ENCODE measurements around the gene MEGF11. TPM values are rescaled to one million over a fixed set of nuclear protein-coding genes. Genes with fewer than 3 reads are reported as not detected.
A peak's percentile ranks its signal among the peaks of the same experiment; 100 is the strongest.
"Not testable (repeated sequence)": the region's sequence is repeated elsewhere in the genome, so short reads cannot be mapped to it uniquely, and the experiment has no call there.

The MEGF11 gene
- total RNA-seq, 1 experiment from 2014 or later: 1.2 TPM

DNA sequence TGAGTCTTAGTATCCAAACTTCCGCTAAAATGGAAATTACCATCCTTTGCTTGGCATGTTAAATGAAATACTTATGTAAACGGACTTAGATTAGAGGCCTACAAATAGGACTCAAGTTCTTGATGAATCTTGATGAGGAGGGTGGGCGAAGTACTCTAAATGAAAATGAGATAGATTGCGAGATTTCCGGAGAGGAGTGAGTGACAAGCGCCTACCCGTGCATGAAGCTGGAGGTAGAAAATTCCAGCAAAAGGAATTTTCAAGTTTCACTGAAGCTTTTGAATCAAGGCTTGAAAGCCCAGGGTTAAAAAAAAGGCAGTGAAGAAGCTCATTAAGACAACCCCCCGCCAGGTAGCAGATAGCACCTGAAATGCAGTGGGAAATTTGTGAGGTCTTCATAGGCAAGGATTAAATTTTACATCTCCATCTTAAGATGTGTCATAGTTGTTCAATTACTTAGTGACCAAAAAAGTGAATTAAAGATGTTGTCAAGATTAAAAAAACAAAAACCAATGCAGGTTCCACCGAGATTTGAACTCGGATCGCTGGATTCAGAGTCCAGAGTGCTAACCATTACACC, 384.9 kb downstream of the MEGF11 start:
- no peak for DNase-seq
- H2BK15ac ChIP-seq (ENCODE audit: low read depth, low read length): no peak overlapping the region
- no peak overlapping the region for H3K23ac ChIP-seq (ENCODE audit: insufficient read length, low read depth, low read length)
- no CpG with 5 or more reads among the region's 11 CpGs for WGBS (ENCODE audit: extremely low coverage, insufficient read length, low lambda C conversion rate)
- H3K4me1 Mint-ChIP-seq: peaks cover 13 to 15% of the 10 kb centered on the region in 2 experiments
- H3K79me1 ChIP-seq (ENCODE audit: insufficient read depth, low read depth, low read length, poor library complexity, severe bottlenecking): no peaks in the 10 kb centered on the region
- peak overlapping the region; percentile 100 for H3K4me3 Mint-ChIP-seq
- no peaks in the 10 kb centered on the region for H3K9me3 ChIP-seq (ENCODE audit: control insufficient read depth, low read depth, low read length)
- no peak overlapping the region for H2AK5ac ChIP-seq (ENCODE audit: insufficient read length, low read length)
- H3K4me2 ChIP-seq (ENCODE audit: insufficient read depth, insufficient read length, low read length): peak overlapping the region; percentile 9
- H4K20me1 ChIP-seq (ENCODE audit: control insufficient read depth, insufficient read depth, insufficient read length): no peaks in the 10 kb centered on the region
- H3K23me2 ChIP-seq (ENCODE audit: insufficient read length, low read depth, low read length, poor library complexity, severe bottlenecking): peaks cover 4% of the 10 kb centered on the region
- no peaks in the 10 kb centered on the region for H3K4me1 ChIP-seq (ENCODE audit: insufficient read depth, low read length)
- peak overlapping the region; percentile 1 to 99 (median 99); a peak in 4 of 7 replicates for H3K27ac Mint-ChIP-seq
- no peak overlapping the region for H4K5ac ChIP-seq (ENCODE audit: insufficient read length, low read depth, low read length)
- H2AFZ ChIP-seq (ENCODE audit: low read length): no peak overlapping the region
- TF ChIP-seq, protein P1, sequence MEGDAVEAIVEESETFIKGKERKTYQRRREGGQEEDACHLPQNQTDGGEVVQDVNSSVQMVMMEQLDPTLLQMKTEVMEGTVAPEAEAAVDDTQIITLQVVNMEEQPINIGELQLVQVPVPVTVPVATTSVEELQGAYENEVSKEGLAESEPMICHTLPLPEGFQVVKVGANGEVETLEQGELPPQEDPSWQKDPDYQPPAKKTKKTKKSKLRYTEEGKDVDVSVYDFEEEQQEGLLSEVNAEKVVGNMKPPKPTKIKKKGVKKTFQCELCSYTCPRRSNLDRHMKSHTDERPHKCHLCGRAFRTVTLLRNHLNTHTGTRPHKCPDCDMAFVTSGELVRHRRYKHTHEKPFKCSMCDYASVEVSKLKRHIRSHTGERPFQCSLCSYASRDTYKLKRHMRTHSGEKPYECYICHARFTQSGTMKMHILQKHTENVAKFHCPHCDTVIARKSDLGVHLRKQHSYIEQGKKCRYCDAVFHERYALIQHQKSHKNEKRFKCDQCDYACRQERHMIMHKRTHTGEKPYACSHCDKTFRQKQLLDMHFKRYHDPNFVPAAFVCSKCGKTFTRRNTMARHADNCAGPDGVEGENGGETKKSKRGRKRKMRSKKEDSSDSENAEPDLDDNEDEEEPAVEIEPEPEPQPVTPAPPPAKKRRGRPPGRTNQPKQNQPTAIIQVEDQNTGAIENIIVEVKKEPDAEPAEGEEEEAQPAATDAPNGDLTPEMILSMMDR (conservative IDR thresholded peaks at IDR 0.05): no peak
- H2BK5ac ChIP-seq (ENCODE audit: insufficient read length, low read length): no peak overlapping the region
- no peak overlapping the region for H3T11ph ChIP-seq (ENCODE audit: low read length)
- H3K27me3 Mint-ChIP-seq (ENCODE audit: low read depth): peaks cover 5% of the 10 kb centered on the region; the same call in 1 of the 2 replicates
- H2BK120ac ChIP-seq (ENCODE audit: low read depth, low read length, poor library complexity, severe bottlenecking): no peak overlapping the region
- no peak overlapping the region for H3K27ac ChIP-seq (ENCODE audit: insufficient read length, low read depth, low read length)
- H3K36me3 Mint-ChIP-seq (ENCODE audit: insufficient read depth in 1 of 3, low read depth in 3 of 3): no peaks in the 10 kb centered on the region; a peak in 1 of 7 replicates
- H2BK20ac ChIP-seq (ENCODE audit: low read depth, low read length, poor library complexity, severe bottlenecking): no peak overlapping the region
- no peak overlapping the region for H2BK12ac ChIP-seq (ENCODE audit: insufficient read length, low read depth, low read length)
- H3K9ac ChIP-seq (ENCODE audit: extremely low read depth, insufficient read length, low read length): no peak overlapping the region
- no peak overlapping the region for H4K8ac ChIP-seq (replicated peaks; ENCODE audit: insufficient read length, low read depth, low read length)
- no peak overlapping the region for H3K56ac ChIP-seq (ENCODE audit: insufficient read length, low read depth, low read length)
- H3K14ac ChIP-seq (ENCODE audit: insufficient read depth, low read length): no peak overlapping the region
- H3K79me2 ChIP-seq (ENCODE audit: insufficient read depth, low read length): peaks cover 16% of the 10 kb centered on the region; the same call in 1 of the 2 replicates
- H4K91ac ChIP-seq (ENCODE audit: insufficient read length, low read depth, low read length): no peak overlapping the region
- no peak overlapping the region for H3K18ac ChIP-seq (ENCODE audit: insufficient read length, low read depth, low read length)
- H3K27me3 ChIP-seq (ENCODE audit: insufficient read depth, low read length): no peaks in the 10 kb centered on the region
- no peak overlapping the region for H3K4ac ChIP-seq (ENCODE audit: low read depth, low read length)
- peaks cover 3 to 5% of the 10 kb centered on the region in 2 experiments; a peak in 3 of 5 replicates for H3K9me3 Mint-ChIP-seq

- H3K23me2 ChIP-seq (ENCODE audit: insufficient read length, low read depth, low read length, poor library complexity, severe bottlenecking); H3K56ac ChIP-seq (ENCODE audit: insufficient read length, low read depth, low read length); H2BK15ac ChIP-seq (ENCODE audit: low read depth, low read length); H4K91ac ChIP-seq (ENCODE audit: insufficient read length, low read depth, low read length); H3K27me3 ChIP-seq (ENCODE audit: insufficient read depth, low read length); H2BK12ac ChIP-seq (ENCODE audit: insufficient read length, low read depth, low read length); H4K8ac ChIP-seq (replicated peaks; ENCODE audit: insufficient read length, low read depth, low read length); H3K27me3 Mint-ChIP-seq (ENCODE audit: low read depth); H3K9ac ChIP-seq (ENCODE audit: extremely low read depth, insufficient read length, low read length); H3K23ac ChIP-seq (ENCODE audit: insufficient read length, low read depth, low read length); H3K27ac Mint-ChIP-seq; H3K27ac ChIP-seq (ENCODE audit: insufficient read length, low read depth, low read length); H3K79me1 ChIP-seq (ENCODE audit: insufficient read depth, low read depth, low read length, poor library complexity, severe bottlenecking); H3K4me1 ChIP-seq (ENCODE audit: insufficient read depth, low read length); H2BK20ac ChIP-seq (ENCODE audit: low read depth, low read length, poor library complexity, severe bottlenecking); H2AK5ac ChIP-seq (ENCODE audit: insufficient read length, low read length); H2BK5ac ChIP-seq (ENCODE audit: insufficient read length, low read length); H4K20me1 ChIP-seq (ENCODE audit: control insufficient read depth, insufficient read depth, insufficient read length); H3K36me3 Mint-ChIP-seq (ENCODE audit: insufficient read depth in 1 of 3, low read depth in 3 of 3); H3K14ac ChIP-seq (ENCODE audit: insufficient read depth, low read length); DNase-seq; H3K4ac ChIP-seq (ENCODE audit: low read depth, low read length); H4K5ac ChIP-seq (ENCODE audit: insufficient read length, low read depth, low read length); H3K4me2 ChIP-seq (ENCODE audit: insufficient read depth, insufficient read length, low read length); H2BK120ac ChIP-seq (ENCODE audit: low read depth, low read length, poor library complexity, severe bottlenecking); H3T11ph ChIP-seq (ENCODE audit: low read length); H3K18ac ChIP-seq (ENCODE audit: insufficient read length, low read depth, low read length); H3K9me3 Mint-ChIP-seq; H2AFZ ChIP-seq (ENCODE audit: low read length); H3K9me3 ChIP-seq (ENCODE audit: control insufficient read depth, low read depth, low read length): not testable (repeated sequence)
- peaks cover 16 to 17% of the 10 kb centered on the region in 2 experiments for H3K4me1 Mint-ChIP-seq
- WGBS (ENCODE audit: extremely low coverage, insufficient read length, low lambda C conversion rate): no CpG with 5 or more reads among the region's 6 CpGs
- peaks cover 10% of the 10 kb centered on the region; the same call in 1 of the 2 replicates for H3K79me2 ChIP-seq (ENCODE audit: insufficient read depth, low read length)
- peak overlapping the region in 1 of 2 experiments; percentile 100; a peak in 1 of 5 replicates for H3K4me3 Mint-ChIP-seq
Observed at GRCh38 chr15:65867933-65868332, 385.6 kb downstream of the MEGF11 start.
